H1 (cell line): ENCODE measurements around the gene PCGF3. TPM values are rescaled to one million over a fixed set of nuclear protein-coding genes. Genes with fewer than 3 reads are reported as not detected.

ENCODE experiments used
- ATF3 ChIP-seq: IDR thresholded peaks from 2 replicates; pipeline ENCODE4 v1.6.1; 2011; ENCODE audit warnings: low read depth, mild to moderate bottlenecking, low read length; ENCODE audit not compliant: insufficient read depth
- BACH1 ChIP-seq: IDR thresholded peaks from 2 replicates; pipeline ENCODE4 v1.6.1; 2012; ENCODE audit warnings: low read length, improper control_type of control experiment
- CTBP2 ChIP-seq: IDR thresholded peaks from 2 replicates; pipeline ENCODE4 v1.7.0; 2011; ENCODE audit warnings: borderline replicate concordance, mild to moderate bottlenecking, moderate library complexity, mixed read lengths, low read length; ENCODE audit not compliant: insufficient read depth, insufficient read length
- GABPA ChIP-seq: IDR thresholded peaks from 2 replicates; pipeline ENCODE4 v1.6.1; 2011; ENCODE audit warnings: mild to moderate bottlenecking, low read length, moderate library complexity, borderline replicate concordance; ENCODE audit not compliant: insufficient read depth
- JUND ChIP-seq: IDR thresholded peaks from 2 replicates; pipeline ENCODE4 v1.6.1; 2011; ENCODE audit warnings: mild to moderate bottlenecking, improper control_type of control experiment, low read length
- KDM1A ChIP-seq: fragments of 200-600, 300-600 bp; sonication (generic); IDR thresholded peaks from 2 replicates; pipeline ENCODE4 v1.7.1; 2016; ENCODE audit warnings: mild to moderate bottlenecking, low read length, borderline replicate concordance
- KDM5A ChIP-seq: fragments of 200-600 bp; IDR thresholded peaks from 2 replicates; pipeline ENCODE4 v1.7.1; 2012; ENCODE audit warnings: mild to moderate bottlenecking, low read length, inconsistent platforms, mixed read lengths
- MAFK ChIP-seq: IDR thresholded peaks from 2 replicates; pipeline ENCODE4 v1.6.1; 2012; ENCODE audit warnings: low read depth, mild to moderate bottlenecking, improper control_type of control experiment, low read length
- NANOG ChIP-seq: IDR thresholded peaks from 2 replicates; pipeline ENCODE4 v1.6.1; 2011; ENCODE audit warnings: low read length, low read depth, mild to moderate bottlenecking, inconsistent platforms; ENCODE audit not compliant: insufficient read depth, poor library complexity, severe bottlenecking
- PHF8 ChIP-seq: fragments of 200-600 bp; sonication (generic); conservative IDR thresholded peaks from 2 replicates; pipeline ENCODE4 v1.7.1; 2012; ENCODE audit warnings: low read depth, mild to moderate bottlenecking, inconsistent platforms, low read length, moderate library complexity
- RBBP5 ChIP-seq: IDR thresholded peaks from 2 replicates; pipeline ENCODE4 v1.7.1; 2012; ENCODE audit warnings: low read depth, mild to moderate bottlenecking, inconsistent platforms, low read length, moderate library complexity, borderline replicate concordance
- RNF2 ChIP-seq: fragments of 200-900, 300-1000 bp; sonication (generic); IDR thresholded peaks from 2 replicates; pipeline ENCODE4 v1.7.1; 2016; ENCODE audit warnings: borderline replicate concordance, low read depth, mild to moderate bottlenecking, antibody characterized with exemption, low read length; ENCODE audit not compliant: poor library complexity, severe bottlenecking; ENCODE audit errors: missing control alignments
- SAP30 ChIP-seq: fragments of 300-600 bp; sonication (generic); IDR thresholded peaks from 2 replicates; pipeline ENCODE4 v1.7.1; 2012; ENCODE audit warnings: low read length, moderate library complexity, mild to moderate bottlenecking, inconsistent platforms; ENCODE audit not compliant: insufficient read depth, insufficient replicate concordance
- SIN3A ChIP-seq, 2 experiments: IDR thresholded peaks in 1 of 2; conservative IDR thresholded peaks in 1 of 2; 2 replicates each; pipeline ENCODE4 v1.6.1; 2011 to 2012; ENCODE audit warnings: low read length in 2 of 2, improper control_type of control experiment in 1 of 2, low read depth in 1 of 2, mild to moderate bottlenecking in 1 of 2
- SIX5 ChIP-seq: IDR thresholded peaks from 2 replicates; pipeline ENCODE4 v1.6.1; 2011; ENCODE audit warnings: mild to moderate bottlenecking, low read depth, low read length
- SP2 ChIP-seq: IDR thresholded peaks from 2 replicates; pipeline ENCODE4 v1.6.1; 2012; ENCODE audit warnings: mild to moderate bottlenecking, low read length, inconsistent platforms
- SP4 ChIP-seq: IDR thresholded peaks from 2 replicates; pipeline ENCODE4 v1.6.1; 2012; ENCODE audit warnings: low read length, inconsistent platforms
- TAF7 ChIP-seq: optimal IDR thresholded peaks from 2 replicates; pipeline ENCODE3; 2011; ENCODE audit warnings: low read depth, mild to moderate bottlenecking, inconsistent platforms, low read length, moderate library complexity, borderline replicate concordance
- TCF12 ChIP-seq: IDR thresholded peaks from 2 replicates; pipeline ENCODE4 v1.6.1; 2011; ENCODE audit warnings: low read depth, mild to moderate bottlenecking, low read length
- TEAD4 ChIP-seq: IDR thresholded peaks from 2 replicates; pipeline ENCODE4 v1.6.1; 2012; ENCODE audit warnings: low read depth, low read length, inconsistent platforms, mixed read lengths
- polyA plus RNA-seq, 7 experiments: library from polyadenylated mRNA; depleted of rRNA in 3 of 7; stranded (reverse) in 5 of 7; unstranded in 2 of 7; fragments of >200 nt in 5 of 7; fragments of 200-250 nt in 2 of 7; gene quantifications; 1 replicate in 5 of 7; 2 replicates in 1 of 7; 4 replicates in 1 of 7; pipeline versions ENCODE4 v1.2.1 to v1.2.3, GENCODE V29; 2011 to 2013; ENCODE audit warnings: missing spikeins in 2 of 7, mixed read lengths in 2 of 7
- total RNA-seq: library from RNA; stranded (reverse); fragmentation: NEBNext Ultra II Directional; extraction: Animal tissue kit (Norgen Biotek cat#: 25700); gene quantifications from 2 replicates; pipeline ENCODE4 v1.2.1, GENCODE V29; 2021

The PCGF3 gene
- total and polyA plus RNA-seq, 2 of the 8 experiments (the other 6 are each of a cell fraction or from before 2014, with no cell fraction given): 52.7 to 52.9 TPM

DNA sequence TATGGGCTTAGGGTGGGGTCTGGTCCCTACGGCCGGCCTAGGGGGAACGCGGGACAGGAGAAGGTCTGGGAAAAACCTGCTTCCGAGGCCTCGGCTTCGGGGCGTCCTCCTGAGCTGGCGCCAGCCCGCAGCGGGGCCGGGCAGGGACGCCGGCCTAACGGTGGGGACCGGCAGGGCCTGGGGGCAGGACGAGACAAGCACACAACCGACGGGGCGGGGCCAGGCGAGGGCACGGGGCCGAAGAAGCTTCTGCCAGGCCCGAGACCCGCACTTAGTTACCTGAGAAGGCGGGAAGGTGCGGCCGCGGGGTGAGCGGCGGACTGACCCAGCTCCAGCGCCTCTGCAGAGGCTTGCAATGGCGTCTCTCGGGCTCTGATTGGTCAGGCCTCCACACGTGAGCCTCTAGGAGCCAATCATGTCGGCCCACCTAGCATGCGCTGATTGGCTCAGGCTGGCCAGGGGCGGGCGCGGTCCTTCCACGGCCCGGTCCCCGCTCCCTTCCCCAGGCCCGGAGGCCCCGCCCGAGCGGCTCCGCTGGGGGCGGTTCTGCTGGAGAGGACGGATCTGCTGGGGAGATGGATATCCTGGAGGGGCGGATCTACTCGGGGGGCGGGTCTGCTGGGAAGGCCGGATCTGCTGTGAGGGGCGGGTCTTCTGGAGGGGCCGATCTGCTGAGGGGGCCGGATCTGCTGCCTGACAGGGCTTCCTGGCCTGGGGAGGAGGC, 76.0 kb downstream of the PCGF3 start (continued):
- no peak for TF ChIP-seq GABPA
- peak; percentile 52; the same call in 1 of the 2 replicates for TF ChIP-seq SP2
- TF ChIP-seq SIX5: no peak
- TF ChIP-seq BACH1: no peak
- TF ChIP-seq RBBP5: no peak
- TF ChIP-seq SIN3A (conservative IDR thresholded peaks at IDR 0.05 in 1 of 2, IDR thresholded peaks at IDR 0.05 in 1 of 2; ENCODE audit: low read depth in 1 of 2, low read length in 2 of 2): peak in 1 of 2 experiments; percentile 12; a peak in 1 of 4 replicates
- peak; percentile 56; the same call in 1 of the 2 replicates for TF ChIP-seq SP4
- TF ChIP-seq JUND: no peak
- no peak for TF ChIP-seq KDM1A
- TF ChIP-seq PHF8: peak; percentile 97
- no peak for TF ChIP-seq SAP30
- no peak for TF ChIP-seq CTBP2
- no peak for TF ChIP-seq RNF2
- peak; percentile 94 for TF ChIP-seq ATF3
- no peak for TF ChIP-seq NANOG
- no peak for TF ChIP-seq TEAD4
- TF ChIP-seq MAFK: no peak
- peak; percentile 76 for TF ChIP-seq TAF7
- TF ChIP-seq TCF12: no peak
- TF ChIP-seq KDM5A: peak; percentile 70
